NCI-H2081 (cell line): Measurements from ENCODE around the gene CDH22.
A peak's percentile ranks its signal among the peaks of the same experiment; 100 is the strongest.

ENCODE experiments used
- DNase-seq, 2 experiments: peaks; one replicate each; lab custom pipeline; 2025; lab: John Stamatoyannopoulos, UW

The CDH22 gene, protein sequence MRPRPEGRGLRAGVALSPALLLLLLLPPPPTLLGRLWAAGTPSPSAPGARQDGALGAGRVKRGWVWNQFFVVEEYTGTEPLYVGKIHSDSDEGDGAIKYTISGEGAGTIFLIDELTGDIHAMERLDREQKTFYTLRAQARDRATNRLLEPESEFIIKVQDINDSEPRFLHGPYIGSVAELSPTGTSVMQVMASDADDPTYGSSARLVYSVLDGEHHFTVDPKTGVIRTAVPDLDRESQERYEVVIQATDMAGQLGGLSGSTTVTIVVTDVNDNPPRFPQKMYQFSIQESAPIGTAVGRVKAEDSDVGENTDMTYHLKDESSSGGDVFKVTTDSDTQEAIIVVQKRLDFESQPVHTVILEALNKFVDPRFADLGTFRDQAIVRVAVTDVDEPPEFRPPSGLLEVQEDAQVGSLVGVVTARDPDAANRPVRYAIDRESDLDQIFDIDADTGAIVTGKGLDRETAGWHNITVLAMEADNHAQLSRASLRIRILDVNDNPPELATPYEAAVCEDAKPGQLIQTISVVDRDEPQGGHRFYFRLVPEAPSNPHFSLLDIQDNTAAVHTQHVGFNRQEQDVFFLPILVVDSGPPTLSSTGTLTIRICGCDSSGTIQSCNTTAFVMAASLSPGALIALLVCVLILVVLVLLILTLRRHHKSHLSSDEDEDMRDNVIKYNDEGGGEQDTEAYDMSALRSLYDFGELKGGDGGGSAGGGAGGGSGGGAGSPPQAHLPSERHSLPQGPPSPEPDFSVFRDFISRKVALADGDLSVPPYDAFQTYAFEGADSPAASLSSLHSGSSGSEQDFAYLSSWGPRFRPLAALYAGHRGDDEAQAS

DNA sequence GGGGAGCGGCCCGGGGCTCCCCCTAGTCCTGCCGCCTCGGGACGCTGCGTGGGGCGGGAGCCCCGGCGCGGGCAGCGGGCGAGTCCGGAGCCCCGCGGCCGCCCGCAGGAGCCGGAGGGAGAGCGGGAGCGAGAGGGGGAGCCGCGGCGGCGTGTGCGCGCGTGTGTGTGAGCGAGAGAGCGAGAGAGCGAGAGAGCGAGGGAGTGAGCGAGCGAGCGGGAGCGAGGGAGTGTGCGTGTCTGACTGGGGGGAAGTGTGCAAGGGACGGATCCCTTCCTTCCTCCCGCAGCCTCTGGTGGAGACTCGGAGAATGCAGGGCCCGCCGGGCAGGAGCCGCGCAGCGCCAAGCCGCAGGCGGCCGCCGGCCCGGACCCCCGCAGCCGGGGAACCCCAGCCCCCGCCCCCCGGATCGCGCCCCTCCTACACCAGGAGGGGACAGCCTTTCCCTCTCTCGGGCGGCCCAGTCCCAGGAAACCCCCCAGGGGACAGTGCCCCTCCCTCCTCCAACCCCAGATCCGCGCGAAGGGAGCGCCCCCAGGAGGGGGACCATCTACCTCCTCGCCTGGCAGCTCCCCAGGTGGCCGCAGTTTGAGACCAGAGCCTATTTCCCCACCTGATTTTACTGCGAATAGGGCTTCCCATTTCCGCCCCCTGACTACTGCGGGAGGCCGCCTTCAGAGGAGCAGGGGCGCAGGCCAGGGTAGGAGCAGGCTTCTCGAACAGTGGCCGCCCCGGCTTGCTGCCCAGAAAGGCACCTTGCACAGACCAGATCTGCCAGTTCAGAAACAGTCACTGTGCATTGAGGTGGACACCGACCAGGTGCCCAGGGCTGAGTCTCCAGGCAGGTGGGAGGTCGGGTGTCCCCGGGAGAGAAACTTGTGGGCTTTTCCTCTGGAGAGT is at the start of gene CDH22:
Gene CDH22 (minus strand): TSS at position 241 of the 900 bp plus-strand sequence. CDS start 57,204 bp downstream, outside the sequence.
- peak; percentile 42 to 60 for DNase-seq

DNA sequence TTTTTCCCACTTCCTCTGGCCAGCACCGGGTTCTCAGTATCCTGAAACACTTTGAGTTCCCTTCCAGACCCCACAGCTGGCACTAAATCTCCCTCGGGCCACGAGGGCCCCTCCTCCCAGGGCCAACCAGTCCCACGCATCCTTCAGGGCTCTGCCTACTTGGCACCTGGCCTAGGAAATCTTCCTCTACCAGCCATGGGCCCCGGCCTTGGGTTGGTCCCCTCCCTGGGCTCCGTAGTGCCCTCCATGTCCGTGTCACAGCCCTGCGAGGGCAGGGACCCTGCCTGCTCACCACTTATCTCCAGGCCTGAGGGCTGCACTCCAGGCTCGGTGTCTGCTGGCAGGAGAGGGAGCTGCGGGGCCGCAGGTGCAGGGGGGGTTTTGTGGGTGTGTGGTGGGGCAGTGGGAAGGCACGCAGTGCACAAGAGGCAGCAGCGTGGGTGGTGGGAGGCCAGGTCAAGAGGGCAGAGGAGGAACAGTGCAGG is 48.8 kb upstream of the CDH22 start:
- DNase-seq: no peak

DNA sequence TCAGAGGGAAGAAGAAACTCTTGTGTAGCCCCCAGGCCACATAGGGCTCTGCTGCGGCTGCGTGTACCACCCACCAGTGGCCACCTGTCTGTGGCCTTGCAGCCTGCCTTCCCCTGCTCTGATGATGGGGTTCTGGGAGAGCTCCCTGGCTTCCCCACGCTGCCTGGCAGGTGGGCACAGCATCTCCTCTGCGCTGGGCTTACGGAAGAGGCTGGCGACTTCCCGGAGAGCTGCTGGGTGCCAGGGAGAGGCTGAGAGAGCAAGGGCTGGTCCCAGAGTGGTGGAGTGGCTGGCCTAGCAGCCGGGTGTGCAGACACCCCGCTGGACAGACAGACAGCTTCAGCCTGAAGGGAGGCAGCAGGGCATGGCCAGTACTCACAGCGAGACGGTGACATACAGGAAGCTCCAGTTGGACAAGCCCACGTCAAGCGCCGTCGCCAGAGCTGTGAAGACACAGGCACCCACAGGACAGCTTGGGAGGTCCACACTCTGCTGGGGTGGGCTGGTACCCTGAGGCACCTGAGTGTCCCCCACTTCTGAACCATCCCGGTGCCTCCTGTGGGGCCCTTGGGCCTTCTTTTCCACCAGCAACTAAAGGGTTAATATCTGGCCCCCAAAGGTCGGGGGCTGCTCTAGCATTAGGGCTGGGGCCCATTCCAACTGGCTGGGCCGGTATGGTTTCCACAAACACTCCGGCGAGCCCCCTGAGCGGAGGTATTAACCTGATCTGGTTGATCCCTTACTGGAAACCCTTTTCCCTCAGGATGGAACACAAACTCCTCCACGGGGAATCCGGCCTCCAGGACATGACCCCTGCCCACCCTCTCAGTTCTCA is 48.1 kb upstream of the CDH22 start:
- DNase-seq: no peak

DNA sequence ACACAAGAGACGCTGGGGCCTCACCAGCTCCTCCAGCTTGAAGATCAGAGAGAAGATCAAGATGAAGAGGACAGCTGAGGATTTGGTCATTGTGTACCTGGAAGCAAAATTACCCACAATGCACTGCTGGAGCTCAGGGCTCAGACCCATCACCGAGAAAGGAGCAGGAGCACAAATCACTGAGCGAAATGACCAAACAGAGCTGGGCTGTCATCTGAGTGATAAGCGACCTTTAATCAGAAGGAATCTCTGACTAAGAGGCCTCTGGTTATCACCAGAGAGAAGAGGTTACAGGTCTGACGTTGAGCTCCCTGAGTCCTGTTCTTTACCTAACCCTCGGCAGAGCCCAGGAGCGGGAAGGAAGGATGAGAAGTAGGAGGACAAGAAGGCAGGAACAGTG is 47.5 kb upstream of the CDH22 start:
- DNase-seq: no peak

DNA sequence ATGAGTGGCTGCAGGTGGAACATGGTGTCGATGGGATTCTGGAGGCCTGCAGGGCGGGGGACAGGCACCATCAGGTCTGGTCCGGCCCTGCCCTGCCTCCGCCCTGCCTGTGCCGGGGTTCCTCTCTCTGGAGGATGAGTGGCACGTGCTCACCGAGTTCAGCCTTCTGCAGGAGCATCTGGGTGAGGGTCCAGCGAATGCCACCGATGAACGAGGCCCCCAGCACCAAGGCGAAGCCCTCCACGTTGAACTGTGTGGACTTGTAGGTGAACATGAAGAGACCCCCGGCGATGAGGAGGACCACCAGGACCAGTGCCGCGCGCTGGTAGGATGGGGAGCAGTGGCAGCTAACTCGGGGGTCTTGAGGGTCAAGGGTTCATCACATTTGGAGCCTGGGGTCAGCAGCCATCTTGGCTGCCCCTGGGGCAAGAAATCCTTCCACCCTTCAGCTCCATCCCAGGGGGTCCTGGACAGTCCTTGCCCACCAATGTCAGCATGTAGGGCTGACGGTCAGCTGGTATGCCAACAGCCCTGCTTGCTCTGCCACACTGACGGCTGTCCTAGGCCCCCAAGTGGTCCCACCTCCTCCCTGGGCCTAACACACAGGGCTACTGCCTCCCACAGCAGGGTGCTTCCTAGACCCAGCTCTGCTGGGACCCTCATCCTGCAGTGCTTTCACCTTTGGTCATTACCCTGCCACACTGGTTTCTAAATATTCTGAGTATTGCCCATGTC is 46.8 kb upstream of the CDH22 start:
- no peak for DNase-seq

DNA sequence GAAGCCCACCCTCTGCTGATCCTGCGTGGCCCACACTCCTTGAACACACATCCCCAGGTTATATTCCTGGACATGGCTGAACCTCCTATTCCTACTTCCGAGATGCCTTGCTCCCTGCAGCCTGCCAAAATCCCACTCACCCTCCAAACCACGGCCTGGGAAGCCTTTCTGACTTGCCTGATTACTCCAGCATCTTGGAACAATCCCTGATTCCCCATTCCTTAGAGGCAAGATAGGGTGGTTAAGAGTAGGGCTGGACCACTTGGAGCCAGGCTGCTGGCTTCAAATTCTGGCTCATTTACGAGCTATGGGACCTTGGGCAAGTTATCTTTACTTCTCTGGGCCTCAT is 45.9 kb upstream of the CDH22 start:
- DNase-seq: no peak

DNA sequence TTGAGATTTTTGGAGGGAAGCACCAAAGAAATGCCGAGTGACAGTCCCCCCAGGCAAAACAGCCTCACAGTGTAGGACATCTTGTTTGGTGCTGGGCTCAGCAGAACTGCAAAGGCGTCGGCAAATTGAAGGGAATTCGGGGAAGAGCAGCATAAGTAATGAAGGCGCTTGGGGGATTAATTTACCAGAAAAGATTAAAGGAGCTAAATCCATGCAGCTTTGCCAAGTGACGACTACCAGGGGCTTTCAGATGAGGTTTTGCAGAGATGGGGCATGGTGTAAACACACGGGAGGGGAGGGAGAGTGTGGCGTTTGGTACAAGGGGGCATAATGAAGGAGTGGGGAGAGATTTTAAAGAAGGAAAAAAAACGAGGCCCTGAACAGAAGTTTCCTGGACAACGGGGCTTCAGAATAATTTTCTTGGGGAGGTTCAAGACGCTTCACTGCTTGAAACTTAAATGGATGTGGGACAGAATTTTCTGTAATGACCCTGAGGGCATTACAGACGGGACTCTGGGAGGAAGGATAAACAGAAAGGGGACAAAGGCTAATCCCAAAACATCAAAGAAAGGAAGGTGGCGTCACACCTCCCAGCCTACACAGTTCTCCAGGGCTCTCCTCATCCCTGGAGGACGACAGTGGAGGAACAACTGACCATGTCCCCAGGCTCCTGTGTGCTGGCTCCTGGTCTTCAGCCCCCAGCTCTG is 45.4 kb upstream of the CDH22 start:
- DNase-seq: no peak

DNA sequence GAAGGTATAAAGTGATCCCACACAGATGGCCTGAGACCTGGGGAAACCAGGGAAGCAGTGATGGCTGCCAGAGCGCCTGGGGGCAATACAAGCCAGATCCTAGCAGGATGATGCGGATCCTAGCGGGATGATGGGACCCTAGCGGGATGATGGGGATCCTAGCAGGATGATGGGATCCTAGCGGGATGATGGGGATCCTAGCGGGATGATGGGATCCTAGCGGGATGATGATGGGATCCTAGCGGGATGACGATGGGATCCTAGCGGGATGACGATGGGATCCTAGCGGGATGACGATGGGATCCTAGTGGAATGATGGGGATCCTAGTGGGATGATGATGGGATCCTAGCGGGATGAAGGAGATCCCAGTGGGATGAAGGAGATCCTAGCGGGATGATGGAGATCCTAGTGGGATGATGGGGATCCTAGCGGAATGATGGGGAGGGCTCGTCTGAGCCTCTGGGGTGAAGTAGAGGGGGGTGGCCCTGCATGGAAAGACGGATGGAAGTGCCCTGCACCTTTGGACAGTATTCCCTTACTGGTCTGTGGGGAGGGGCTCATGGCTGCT is 44.2 kb upstream of the CDH22 start:
- DNase-seq: no peak

DNA sequence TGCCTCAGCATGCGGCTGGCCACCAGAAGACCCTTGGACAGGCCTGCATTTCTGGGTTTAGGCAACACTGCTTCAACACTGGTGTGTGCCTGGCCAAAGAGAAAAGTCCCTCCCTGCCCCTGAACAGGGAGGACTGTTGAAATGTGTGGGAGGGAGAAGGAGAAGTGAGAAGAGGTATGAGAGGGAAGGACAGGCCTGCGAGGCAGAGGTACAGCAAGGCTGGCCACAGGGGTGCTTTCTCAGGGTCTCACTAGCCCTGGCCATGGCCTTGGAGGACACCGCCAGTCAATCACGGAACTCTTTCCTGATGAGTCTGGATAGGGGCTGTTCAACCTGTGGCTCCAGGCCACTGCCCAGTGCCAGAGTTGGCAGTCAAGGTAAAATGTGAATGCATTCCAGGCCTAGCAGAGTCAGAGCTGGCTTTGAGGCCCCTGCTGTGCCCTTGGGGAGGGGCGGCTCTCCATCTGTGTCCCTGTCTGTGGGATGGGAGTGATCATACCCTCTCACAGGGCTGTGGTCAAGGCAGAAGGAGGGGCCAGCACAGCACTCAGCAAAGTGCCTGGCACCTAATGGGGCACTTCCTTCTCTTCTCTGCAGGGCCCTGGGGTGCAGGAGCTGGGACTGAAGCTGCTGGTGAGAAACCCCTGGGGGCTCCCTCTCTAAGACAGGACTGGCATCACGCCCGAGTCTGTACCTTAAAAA is 43.2 kb upstream of the CDH22 start:
- DNase-seq: no peak

DNA sequence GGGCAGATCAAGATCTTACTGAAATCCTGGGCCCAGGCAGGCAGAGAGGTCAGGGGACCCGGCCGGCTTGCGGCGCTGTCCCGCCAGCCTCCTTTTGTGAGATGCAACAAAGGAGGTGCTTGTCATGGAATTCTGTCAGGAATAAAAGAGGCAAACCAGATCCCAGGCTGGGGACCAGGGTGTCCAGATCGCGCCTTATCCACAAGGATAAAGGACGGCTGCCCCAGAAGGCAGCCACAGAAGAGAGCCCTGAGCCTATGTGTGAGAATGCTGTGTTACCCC is 42.6 kb upstream of the CDH22 start:
- no peak for DNase-seq

DNA sequence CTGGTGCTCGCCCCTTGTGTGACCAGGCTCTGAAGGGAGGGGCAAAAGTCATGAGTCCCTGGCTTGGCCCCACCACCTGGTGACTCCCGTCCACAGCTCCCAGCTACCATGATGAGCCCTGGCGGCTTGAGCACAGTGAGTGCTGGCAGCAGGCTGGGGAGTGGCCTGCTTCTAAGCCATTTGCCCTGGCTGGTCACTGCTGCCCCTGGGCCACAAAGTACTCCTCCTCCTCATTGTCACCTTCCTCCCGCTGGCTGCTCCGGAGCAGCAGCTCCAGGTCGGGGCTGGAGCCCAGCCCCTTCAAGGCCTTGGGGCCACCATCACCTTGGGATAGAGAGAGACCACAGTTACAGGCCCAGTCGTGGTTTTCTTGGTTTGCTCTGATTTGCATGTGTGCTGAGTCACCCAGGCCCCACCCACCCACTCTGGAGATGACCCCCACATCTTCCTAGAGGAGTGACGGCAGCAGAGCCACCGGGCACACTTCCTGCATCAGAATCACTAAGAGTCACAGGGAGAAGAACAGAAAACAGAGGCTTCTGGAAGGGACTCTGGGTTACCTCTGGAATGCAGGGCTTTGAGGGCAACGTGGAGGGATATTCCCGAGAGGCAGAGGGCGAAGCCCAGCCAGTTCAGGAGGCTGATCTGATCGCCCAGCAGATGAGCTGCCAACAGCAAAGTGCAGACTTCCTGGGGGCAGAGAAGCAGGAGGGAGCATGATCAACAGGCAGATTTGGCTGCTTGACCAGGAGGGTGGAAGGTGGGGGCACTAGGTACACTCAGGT is 42.1 kb upstream of the CDH22 start:
- no peak for DNase-seq

DNA sequence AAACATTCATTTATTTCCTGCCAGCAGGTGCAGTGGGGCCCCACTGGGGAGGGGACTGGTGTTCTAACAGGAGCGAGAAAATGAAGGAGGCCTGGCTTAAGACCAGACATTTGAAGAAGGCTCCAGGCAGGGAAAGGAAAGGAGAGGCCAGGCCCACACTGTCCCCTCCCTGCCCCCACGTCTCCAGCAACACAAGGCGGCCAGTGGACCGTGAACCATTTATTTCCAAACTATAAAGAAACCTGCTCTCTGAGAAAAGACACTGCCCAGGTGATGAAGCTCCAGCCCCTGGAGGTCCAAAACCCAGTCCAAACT is 41.4 kb upstream of the CDH22 start:
- DNase-seq: peak in 1 of 2 experiments; percentile 55

DNA sequence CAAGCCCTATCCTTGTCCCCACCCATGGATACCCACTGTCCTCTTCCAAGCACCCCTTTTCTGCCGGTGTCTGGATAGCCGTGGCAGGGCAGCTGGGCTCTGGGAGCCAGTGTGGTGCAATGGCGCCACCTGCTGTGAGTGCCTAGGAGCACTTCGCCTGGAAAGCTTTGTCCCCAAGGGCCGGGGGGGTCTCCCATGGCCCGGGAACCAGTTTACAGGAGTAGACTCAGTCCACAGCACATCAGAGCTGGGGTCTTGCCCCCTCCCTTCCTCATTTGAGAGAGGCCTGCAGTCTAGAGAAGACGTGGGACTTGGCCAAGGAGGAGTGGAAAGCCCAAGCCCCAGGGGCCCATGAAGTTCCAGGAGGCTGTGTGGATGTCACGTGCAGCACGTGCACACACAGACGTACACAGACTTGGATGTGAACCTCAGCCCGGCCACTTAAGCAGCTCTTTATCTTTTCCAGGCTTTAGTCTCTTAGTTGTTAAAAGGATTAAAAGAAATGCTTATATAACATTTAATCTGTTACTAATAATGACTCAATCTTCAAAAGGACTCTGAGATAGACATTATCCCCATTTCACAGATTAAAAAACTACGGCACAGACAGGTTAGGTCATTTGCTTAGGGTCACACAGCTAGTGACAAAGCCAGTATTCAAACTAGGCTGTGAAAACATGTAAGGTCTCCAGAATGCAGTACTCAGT is 40.9 kb upstream of the CDH22 start:
- peak; percentile 64 to 72 for DNase-seq

DNA sequence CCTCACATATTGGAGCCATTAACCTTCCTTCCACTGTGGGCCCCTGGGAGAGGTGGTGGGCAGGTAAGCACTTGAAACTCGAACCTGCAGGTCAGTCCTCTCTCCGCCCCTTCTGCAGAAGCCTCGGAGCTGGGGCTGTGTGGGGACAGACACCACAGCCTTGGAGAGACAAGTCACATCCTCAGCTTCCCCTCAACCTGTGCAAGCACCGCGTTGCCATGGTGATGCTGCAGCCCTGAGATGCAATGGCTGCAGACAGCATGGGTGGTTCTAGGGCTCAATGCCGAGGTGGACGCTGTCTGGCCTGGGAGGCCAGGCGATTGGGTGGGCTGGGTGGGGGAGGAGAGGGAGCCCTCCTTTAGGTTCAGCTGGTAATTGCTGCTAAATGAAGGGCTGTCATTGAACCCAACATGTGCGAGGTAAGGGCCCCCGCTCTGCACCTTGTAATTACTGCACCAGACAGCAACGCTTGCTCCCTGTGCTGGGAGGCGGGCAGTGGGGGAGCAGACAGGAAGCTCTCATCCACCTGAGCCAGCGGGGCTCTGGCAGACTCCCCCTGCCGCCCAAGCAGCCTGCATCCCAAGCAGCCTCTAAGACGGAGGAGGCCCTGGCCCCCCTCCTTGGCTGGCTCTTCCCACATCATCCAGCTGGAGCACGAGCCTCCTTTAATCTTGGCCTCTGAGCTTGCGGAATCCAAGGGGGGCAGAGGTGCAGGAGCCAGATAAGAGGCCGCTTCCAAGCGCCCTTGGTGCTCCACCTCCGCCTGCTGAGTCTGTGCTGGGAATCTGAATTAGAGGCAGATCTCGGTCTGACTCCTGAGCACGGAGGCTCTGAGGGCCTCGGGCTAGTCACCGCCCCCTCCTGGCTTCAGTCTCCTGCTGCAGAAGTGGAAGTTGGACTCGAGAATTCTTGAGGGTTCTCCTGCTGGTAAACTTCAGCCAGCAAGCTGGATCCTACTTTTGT is 39.8 kb upstream of the CDH22 start:
- peak; percentile 28 to 64 for DNase-seq

DNA sequence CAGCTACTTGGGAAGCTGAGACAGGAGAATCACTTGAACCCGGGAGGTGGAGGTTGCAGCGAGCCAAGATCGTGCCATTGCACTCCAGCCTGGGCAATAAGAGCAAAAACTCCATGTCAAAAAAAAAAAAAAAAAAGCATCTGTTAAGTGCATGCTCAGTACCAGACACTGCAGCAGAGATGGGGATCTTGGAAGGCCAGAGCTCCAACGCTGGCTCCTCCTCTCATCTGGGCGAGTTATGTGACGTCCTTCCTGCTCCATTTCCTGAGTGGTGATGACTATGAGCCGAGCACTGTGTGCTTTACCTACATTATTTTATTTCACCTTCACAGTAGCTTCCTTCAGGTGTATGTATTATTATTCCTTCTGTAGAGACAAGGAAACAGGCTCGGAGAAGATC is 38.5 kb upstream of the CDH22 start:
- no peak for DNase-seq

DNA sequence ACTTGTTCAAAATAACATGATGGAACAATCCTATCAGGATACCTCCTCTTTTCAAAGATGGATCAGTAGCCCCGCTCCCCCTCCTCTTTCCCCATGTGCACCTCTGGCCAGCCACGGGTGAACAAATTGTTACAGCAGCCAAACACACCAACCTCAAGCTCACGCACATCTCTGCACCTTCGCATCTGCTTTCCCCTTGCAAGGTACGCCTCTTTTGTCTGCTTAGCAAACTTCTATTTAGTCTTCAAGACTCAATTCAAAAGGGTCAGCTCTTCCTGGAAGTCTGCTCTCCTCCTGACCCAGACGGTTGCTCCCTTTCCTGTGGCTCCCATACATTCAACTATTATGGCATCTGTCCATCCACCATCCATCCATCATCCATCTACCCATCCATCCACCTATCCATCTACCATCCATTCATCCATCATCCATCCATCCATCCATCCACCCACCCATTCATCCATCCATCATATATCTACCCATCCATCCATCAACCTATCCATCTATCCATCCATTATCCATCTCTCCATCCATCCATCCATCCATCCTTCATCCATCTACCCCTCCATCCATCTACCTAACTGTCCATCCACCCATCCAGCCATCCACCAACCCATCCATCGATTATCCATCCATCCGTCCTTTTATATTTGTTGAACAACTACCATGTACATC is 36.3 kb upstream of the CDH22 start:
- DNase-seq: no peak
